Prostate gland (tissue), 2 donors: ENCODE data around the gene LCP2.

Experiments used
- CTCF ChIP-seq, 4 experiments: fragments of 200-600 bp in 2 of 4; fragments of 450-650 bp in 2 of 4; sonication (generic) in 2 of 4; IDR thresholded peaks; 1 replicate in 3 of 4; 2 replicates in 1 of 4; pipeline ENCODE4 v1.5.1; 2016 to 2019; ENCODE audit warnings: antibody characterized with exemption in 4 of 4, mild to moderate bottlenecking in 2 of 4, moderate library complexity in 2 of 4
- POLR2A ChIP-seq: fragments of 450-650 bp; IDR thresholded peaks from one replicate; pipeline ENCODE4 v1.6.1; 2016; ENCODE audit warnings: antibody characterized with exemption, mild to moderate bottlenecking

GRCh38 chr5:170228762-170229435, 68.7 kb downstream of the LCP2 start:
- TF ChIP-seq POLR2A (no peak), CTCF (IDR thresholded peaks at IDR 0.05) (no peak)
